Retinal pigment epithelial cell (primary cell): ENCODE measurements around the gene INCENP.
"Not testable (repeated sequence)": the region's sequence is repeated elsewhere in the genome, so short reads cannot be mapped to it uniquely, and the experiment has no call there.

ENCODE experiments used
- DNase-seq: peaks from one replicate; pipeline ENCODE4 v3.0.0-alpha.2; 2010; ENCODE audit warnings: low read depth
- H3K4me3 ChIP-seq: 2 replicates; pipeline ENCODE4 v1.5.1; 2011; ENCODE audit warnings: mild to moderate bottlenecking, low read length, control low read depth, moderate library complexity
- TF ChIP-seq, protein P1 (sequence below): conservative IDR thresholded peaks from 2 replicates; pipeline ENCODE4 v1.5.1; 2011; ENCODE audit warnings: low read depth, low read length, control low read depth, inconsistent platforms

INCENP gene

GRCh38 chr11:62123669-62124185, at the start of gene INCENP:
Gene INCENP (plus strand): TSS chr11:62124011. CDS start chr11:62128162, 4,151 bp downstream.
- TF ChIP-seq, protein P1, sequence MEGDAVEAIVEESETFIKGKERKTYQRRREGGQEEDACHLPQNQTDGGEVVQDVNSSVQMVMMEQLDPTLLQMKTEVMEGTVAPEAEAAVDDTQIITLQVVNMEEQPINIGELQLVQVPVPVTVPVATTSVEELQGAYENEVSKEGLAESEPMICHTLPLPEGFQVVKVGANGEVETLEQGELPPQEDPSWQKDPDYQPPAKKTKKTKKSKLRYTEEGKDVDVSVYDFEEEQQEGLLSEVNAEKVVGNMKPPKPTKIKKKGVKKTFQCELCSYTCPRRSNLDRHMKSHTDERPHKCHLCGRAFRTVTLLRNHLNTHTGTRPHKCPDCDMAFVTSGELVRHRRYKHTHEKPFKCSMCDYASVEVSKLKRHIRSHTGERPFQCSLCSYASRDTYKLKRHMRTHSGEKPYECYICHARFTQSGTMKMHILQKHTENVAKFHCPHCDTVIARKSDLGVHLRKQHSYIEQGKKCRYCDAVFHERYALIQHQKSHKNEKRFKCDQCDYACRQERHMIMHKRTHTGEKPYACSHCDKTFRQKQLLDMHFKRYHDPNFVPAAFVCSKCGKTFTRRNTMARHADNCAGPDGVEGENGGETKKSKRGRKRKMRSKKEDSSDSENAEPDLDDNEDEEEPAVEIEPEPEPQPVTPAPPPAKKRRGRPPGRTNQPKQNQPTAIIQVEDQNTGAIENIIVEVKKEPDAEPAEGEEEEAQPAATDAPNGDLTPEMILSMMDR, result no peak
- peak; percentile 95 for DNase-seq
- H3K4me3 ChIP-seq, result peak within 1 kb of the TSS; percentile 81

DNA sequence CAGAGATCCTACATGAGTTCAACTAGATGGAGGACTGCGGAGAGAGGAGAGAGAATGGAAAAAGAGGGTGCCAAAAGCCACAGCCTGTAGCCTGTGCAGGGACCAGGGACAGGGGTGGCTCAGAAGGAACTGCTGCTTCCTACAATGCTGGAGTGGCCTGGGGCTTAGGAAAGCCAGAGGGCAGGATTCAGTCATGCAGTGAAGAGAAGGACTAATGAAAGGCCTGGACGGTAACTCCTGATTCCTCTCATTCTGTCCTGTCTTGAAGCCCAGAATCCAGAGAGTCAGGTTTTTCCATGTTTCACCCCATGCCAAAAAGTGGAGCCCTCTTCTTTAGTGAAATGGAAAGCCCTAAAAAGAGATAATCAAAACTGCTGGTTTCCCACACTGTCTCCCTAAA, 48.4 kb upstream of the INCENP start:
- no peak overlapping the region for H3K4me3 ChIP-seq
- TF ChIP-seq, protein P1, result no peak
- no peak for DNase-seq

- no peak overlapping the region for H3K4me3 ChIP-seq
- DNase-seq, result no peak
- TF ChIP-seq, protein P1, result no peak
These were observed 46.7 kb upstream of the INCENP start for GRCh38 chr11:62077132-62077531.

- H3K4me3 ChIP-seq, result no peak overlapping the region
- TF ChIP-seq, protein P1, result peak; percentile 77
- DNase-seq, result no peak
These were observed 42.2 kb upstream of the INCENP start for GRCh38 chr11:62081378-62082291.

DNA sequence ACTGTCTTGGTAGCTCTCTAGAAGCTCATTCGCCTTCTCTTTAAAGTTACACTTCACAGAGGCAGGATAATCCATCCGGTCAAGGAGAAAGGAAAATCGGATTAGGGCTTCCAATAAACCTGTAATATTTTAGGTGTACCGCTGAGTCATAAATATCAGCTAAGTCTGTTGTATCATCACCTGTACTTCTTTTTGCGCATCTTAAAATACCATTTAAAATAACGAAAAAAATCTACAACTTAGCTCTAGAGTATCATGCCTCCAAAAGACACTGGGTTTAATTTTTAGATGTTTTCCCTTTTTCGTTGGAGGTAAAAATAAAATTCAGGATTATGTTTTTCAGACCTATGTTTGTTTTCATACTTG, 41.5 kb upstream of the INCENP start:
- no peak for DNase-seq
- H3K4me3 ChIP-seq, result no peak overlapping the region
- TF ChIP-seq, protein P1, result no peak

- not testable (repeated sequence) for DNase-seq, H3K4me3 ChIP-seq
These were observed 39.0 kb upstream of the INCENP start for GRCh38 chr11:62084801-62085200.

DNA sequence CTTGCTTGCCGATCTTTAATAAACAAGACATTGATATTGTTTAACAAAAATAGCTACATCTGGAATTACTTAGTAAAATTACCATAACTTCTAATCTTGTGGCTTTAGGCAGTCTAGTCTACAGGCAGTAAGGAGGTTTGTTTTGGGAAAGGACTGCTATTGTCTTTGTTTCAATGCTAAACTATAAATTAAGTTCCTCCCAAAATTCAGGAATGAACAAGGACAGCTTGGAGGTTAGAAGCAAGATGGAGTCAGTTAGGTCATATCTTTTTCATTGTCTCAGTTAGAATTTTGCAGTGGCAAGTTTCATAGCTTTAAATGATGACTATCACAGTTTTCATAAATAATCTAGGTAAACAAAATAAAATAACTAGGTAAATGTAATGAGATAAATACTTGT, 36.1 kb upstream of the INCENP start:
- TF ChIP-seq, protein P1, result no peak
- H3K4me3 ChIP-seq, result no peak overlapping the region
- no peak for DNase-seq
